ENCODE data around the gene CCDC160.

- TF ChIP-seq CTCF (IDR thresholded peaks at IDR 0.05; ENCODE audit: control extremely low read depth in 1 of 3, insufficient read depth in 1 of 3, low read depth in 1 of 3, low read length in 3 of 3) (no peak), POLR2AphosphoS5 (IDR thresholded peaks at IDR 0.05; ENCODE audit: low read depth, low read length) (no peak), RAD21 (IDR thresholded peaks at IDR 0.05 in 1 of 2, conservative IDR thresholded peaks at IDR 0.05 in 1 of 2; ENCODE audit: low read depth in 2 of 2, low read length in 2 of 2) (no peak), MAX (IDR thresholded peaks at IDR 0.05) (no peak), RXRA (IDR thresholded peaks at IDR 0.05; ENCODE audit: insufficient read depth, low read depth, low read length) (no peak), TAF1 (IDR thresholded peaks at IDR 0.05; ENCODE audit: low read depth, low read length) (no peak), POLR2A (IDR thresholded peaks at IDR 0.05; ENCODE audit: control extremely low read depth in 1 of 2, low read depth in 2 of 2, low read length in 2 of 2) (no peak), SP1 (IDR thresholded peaks at IDR 0.05; ENCODE audit: low read depth, low read length) (no peak), KDM4A (IDR thresholded peaks at IDR 0.05; ENCODE audit: low read depth, low read length, severe bottlenecking) (no peak), HDAC2 (IDR thresholded peaks at IDR 0.05; ENCODE audit: borderline replicate concordance in 1 of 2, low read depth in 2 of 2, low read length in 2 of 2) (no peak)
Measured at GRCh38 chrX:134235236-134235635, 1.7 kb upstream of the CCDC160 start.

Measured in H1 (cell line).